H1 (cell line): ENCODE data around the gene RPS3. TPM values are rescaled to one million over a fixed set of nuclear protein-coding genes. Genes with fewer than 3 reads are reported as not detected.

Source experiments
- NANOG ChIP-seq: IDR thresholded peaks from 2 replicates; pipeline ENCODE4 v1.6.1; 2011; ENCODE audit warnings: low read length, low read depth, mild to moderate bottlenecking, inconsistent platforms; ENCODE audit not compliant: insufficient read depth, poor library complexity, severe bottlenecking
- polyA plus RNA-seq, 7 experiments: library from polyadenylated mRNA; depleted of rRNA in 3 of 7; stranded (reverse) in 5 of 7; unstranded in 2 of 7; fragments of >200 nt in 5 of 7; fragments of 200-250 nt in 2 of 7; gene quantifications; 1 replicate in 5 of 7; 2 replicates in 1 of 7; 4 replicates in 1 of 7; pipeline versions ENCODE4 v1.2.1 to v1.2.3, GENCODE V29; 2011 to 2013; ENCODE audit warnings: missing spikeins in 2 of 7, mixed read lengths in 2 of 7
- total RNA-seq: library from RNA; stranded (reverse); fragmentation: NEBNext Ultra II Directional; extraction: Animal tissue kit (Norgen Biotek cat#: 25700); gene quantifications from 2 replicates; pipeline ENCODE4 v1.2.1, GENCODE V29; 2021

Gene RPS3
- total and polyA plus RNA-seq, 2 of the 8 experiments (the other 6 are each of a cell fraction or from before 2014, with no cell fraction given): 3,813 to 4,194 TPM

DNA sequence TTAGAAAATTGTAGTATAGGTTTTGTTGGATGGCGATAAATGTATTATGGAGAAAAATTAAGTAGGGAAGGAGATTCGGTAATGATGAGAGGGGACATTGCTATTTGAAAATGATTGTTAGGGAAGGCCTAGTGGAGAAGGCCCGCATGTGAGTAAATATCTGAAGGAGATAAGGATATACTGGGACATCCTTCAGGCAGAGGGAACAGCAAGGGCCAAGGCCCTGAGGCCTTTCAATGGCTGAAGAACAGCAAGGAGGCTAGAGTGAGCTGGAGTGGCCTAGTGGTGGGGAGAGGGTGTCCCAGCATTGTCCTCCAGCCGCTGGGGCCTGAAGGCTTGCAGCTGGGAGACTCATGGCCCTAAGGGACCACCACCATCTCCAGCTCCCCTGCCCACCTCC lies 24.7 kb upstream of the RPS3 start (continued):
- no peak for TF ChIP-seq NANOG
